Cardiac muscle cell (in vitro differentiated cells and primary cell): ENCODE data around the gene GAL3ST2. TPM values are rescaled to one million over a fixed set of nuclear protein-coding genes. Genes with fewer than 3 reads are reported as not detected.

Experiments
- DNase-seq, 2 donors: peaks; one replicate each; pipeline versions ENCODE4 v3.0.0 to v3.0.0-alpha.2; 2010 to 2017; ENCODE audit warnings: low read depth in 1 of 2, low spot score in 1 of 2
- H3K27ac ChIP-seq: fragments of 200-600 bp; sonication (generic); 2 replicates; pipeline ENCODE4 v1.5.1; 2016
- H3K27me3 ChIP-seq: fragments of 200-600 bp; sonication (generic); 2 replicates; pipeline ENCODE4 v1.6.0; 2016; ENCODE audit warnings: control low read depth
- H3K36me3 ChIP-seq: fragments of 200-600 bp; sonication (generic); 2 replicates; pipeline ENCODE4 v1.5.1; 2016; ENCODE audit warnings: control low read depth
- H3K4me1 ChIP-seq: fragments of 200-600 bp; sonication (generic); 2 replicates; pipeline ENCODE4 v1.8.1; 2017; ENCODE audit warnings: low read depth, mild to moderate bottlenecking, mixed run types
- H3K4me3 ChIP-seq: fragments of 200-600 bp; sonication (generic); 2 replicates; pipeline ENCODE4 v1.5.1; 2016; ENCODE audit warnings: mild to moderate bottlenecking
- H3K9me3 ChIP-seq: fragments of 200-600 bp; sonication (generic); 2 replicates; pipeline ENCODE4 v1.5.1; 2017; ENCODE audit warnings: low read depth, mild to moderate bottlenecking, control low read depth
- polyA plus RNA-seq: library from polyadenylated mRNA; unstranded; fragments of >200 nt; fragmentation: Nextera tagmentation; extraction: Ambion mirVana; gene quantifications from 2 replicates; pipeline ENCODE4 v1.2.1, GENCODE V29; 2016
- total RNA-seq: library from RNA; depleted of rRNA; stranded (reverse); fragments of >200 nt; gene quantifications from 2 replicates; pipeline ENCODE4 v1.2.3, GENCODE V29; 2016
- TF ChIP-seq, protein P1 (sequence below): IDR thresholded peaks from 2 replicates; pipeline ENCODE4 v1.5.1; 2012; ENCODE audit warnings: low read depth, mild to moderate bottlenecking, low read length

Gene GAL3ST2
- total and polyA plus RNA-seq, 2 experiments from 2014 or later = 1.2 TPM; not detected in 1

DNA sequence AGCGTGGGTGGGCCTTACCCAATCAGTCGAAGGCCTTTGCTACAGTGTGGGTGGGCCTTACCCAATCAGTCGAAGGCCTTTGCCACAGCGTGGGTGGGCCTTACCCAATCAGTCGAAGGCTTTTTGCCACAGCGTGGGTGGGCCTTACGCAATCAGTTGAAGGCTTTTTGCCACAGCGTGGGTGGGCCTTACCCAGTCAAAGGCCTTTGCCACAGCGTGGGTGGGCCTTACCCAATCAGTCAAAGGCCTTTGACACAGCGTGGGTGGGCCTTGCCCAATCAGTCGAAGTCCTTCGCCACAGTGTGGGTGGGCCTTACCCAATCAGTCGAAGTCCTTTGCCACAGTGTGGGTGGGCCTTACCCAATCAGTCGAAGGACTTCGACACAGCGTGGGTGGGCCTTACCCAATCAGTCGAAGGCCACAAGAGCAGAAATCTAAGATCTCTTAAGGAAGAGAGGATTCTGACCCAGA lies 16.3 kb upstream of the GAL3ST2 start:
- no peak for DNase-seq
- Histone ChIP-seq H3K4me1 (peaks cover 19% of the 10 kb centered on the region), H3K27me3 (no peaks in the 10 kb centered on the region), H3K27ac (no peak overlapping the region), H3K36me3 (no peaks in the 10 kb centered on the region), H3K9me3 (no peaks in the 10 kb centered on the region), H3K4me3 (no peak overlapping the region)
- TF ChIP-seq, protein P1, sequence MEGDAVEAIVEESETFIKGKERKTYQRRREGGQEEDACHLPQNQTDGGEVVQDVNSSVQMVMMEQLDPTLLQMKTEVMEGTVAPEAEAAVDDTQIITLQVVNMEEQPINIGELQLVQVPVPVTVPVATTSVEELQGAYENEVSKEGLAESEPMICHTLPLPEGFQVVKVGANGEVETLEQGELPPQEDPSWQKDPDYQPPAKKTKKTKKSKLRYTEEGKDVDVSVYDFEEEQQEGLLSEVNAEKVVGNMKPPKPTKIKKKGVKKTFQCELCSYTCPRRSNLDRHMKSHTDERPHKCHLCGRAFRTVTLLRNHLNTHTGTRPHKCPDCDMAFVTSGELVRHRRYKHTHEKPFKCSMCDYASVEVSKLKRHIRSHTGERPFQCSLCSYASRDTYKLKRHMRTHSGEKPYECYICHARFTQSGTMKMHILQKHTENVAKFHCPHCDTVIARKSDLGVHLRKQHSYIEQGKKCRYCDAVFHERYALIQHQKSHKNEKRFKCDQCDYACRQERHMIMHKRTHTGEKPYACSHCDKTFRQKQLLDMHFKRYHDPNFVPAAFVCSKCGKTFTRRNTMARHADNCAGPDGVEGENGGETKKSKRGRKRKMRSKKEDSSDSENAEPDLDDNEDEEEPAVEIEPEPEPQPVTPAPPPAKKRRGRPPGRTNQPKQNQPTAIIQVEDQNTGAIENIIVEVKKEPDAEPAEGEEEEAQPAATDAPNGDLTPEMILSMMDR = no peak

DNA sequence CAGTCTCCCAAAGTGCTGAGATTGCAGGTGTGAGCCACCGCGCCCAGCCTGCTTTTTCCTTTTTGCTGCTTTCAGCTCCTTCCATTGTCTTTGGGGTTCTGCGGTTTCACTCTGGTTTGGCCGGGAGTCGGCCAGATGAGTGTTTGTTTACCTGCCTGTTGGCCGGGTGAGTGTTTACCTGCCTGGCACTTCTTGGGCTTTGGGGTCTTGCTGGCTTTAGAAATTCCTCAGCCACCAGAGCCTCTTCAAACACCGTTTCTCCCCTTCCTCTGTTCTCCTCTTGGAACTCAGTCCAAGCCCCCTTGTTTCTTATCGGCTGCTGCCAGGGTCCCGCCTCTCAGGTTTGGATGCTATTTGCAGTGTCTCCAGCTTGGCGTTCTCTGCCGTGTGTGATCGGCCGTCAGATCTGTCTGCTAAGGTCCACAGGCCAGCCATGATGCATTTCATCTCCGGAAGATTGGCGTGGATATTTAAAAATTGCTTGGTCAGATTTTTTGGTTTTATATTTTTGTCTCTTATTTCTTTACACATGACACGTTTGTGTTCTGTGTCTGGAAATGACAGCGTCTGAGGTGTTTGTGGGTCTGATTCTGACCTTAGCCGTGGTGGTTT lies 14.2 kb upstream of the GAL3ST2 start:
- Histone ChIP-seq H3K4me1 (peaks cover 19% of the 10 kb centered on the region), H3K27ac (no peak overlapping the region), H3K27me3 (no peaks in the 10 kb centered on the region), H3K4me3 (no peak overlapping the region), H3K36me3 (no peaks in the 10 kb centered on the region), H3K9me3 (no peaks in the 10 kb centered on the region)
- TF ChIP-seq, protein P1 = no peak
- no peak for DNase-seq

DNA sequence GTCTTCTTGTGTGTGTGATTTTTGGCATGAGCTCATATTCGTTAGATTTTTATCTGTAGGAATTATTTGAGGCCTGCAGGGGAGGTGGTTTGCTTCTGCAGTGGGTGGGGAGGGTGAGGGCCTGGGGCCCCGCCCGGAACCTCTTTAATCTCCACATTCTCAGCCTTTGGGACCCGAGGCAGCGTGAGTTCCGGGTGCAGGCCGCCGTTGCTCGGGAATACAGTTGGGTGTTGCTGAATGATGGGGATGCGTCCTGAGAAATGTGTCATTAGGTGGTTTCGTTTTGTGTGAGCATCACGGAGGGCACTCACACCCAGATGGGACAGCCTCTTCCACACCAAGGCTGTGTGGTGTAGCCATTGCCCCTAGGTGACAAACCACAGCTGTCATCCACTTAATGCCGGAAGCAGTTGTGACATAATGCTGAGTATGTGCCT lies 13.7 kb upstream of the GAL3ST2 start:
- Histone ChIP-seq H3K9me3 (no peaks in the 10 kb centered on the region), H3K27me3 (no peaks in the 10 kb centered on the region), H3K36me3 (no peaks in the 10 kb centered on the region), H3K4me3 (no peak overlapping the region), H3K27ac (no peak overlapping the region), H3K4me1 (peaks cover 19% of the 10 kb centered on the region)
- no peak for DNase-seq
- TF ChIP-seq, protein P1 = no peak

DNA sequence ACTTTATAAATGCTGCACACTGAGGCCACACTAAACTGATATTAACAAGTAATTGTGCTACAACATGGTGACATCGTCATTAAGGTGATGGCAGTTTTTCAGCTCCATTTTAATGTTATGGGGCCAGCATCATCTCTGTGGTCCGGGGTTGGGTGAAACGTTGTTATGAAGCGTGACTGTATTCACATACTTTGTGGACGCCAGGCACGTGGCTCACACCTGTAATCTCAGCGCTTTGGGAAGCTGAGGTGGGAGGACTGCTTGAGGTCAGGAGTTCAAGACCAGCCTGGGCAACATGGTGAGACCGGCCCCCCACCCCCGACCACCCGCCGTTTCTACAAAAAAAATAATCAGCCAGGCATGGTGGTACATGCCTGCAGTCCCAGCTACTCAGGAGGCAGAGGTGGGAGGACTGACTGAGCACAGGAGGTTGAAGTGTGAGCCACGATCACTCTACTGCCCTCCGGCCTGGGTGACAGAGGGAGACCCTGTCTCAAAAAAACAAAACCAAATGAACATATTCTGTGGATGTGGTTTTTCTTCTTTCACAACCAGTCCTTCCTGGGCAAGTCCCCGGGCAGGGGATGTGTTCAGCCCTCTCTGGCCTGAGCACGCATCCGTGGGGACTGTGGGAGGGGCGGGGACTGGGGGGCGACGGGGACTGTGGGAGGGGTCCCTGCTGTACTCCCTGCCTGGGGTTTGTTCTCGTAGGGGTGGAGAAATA lies 12.9 kb upstream of the GAL3ST2 start:
- TF ChIP-seq, protein P1 = no peak
- H3K9me3 ChIP-seq = no peaks in the 10 kb centered on the region
- no peak overlapping the region for H3K4me3 ChIP-seq
- no peak overlapping the region for H3K27ac ChIP-seq
- no peaks in the 10 kb centered on the region for H3K27me3 ChIP-seq
- no peaks in the 10 kb centered on the region for H3K36me3 ChIP-seq
- no peak for DNase-seq
- H3K4me1 ChIP-seq = peaks cover 19% of the 10 kb centered on the region

DNA sequence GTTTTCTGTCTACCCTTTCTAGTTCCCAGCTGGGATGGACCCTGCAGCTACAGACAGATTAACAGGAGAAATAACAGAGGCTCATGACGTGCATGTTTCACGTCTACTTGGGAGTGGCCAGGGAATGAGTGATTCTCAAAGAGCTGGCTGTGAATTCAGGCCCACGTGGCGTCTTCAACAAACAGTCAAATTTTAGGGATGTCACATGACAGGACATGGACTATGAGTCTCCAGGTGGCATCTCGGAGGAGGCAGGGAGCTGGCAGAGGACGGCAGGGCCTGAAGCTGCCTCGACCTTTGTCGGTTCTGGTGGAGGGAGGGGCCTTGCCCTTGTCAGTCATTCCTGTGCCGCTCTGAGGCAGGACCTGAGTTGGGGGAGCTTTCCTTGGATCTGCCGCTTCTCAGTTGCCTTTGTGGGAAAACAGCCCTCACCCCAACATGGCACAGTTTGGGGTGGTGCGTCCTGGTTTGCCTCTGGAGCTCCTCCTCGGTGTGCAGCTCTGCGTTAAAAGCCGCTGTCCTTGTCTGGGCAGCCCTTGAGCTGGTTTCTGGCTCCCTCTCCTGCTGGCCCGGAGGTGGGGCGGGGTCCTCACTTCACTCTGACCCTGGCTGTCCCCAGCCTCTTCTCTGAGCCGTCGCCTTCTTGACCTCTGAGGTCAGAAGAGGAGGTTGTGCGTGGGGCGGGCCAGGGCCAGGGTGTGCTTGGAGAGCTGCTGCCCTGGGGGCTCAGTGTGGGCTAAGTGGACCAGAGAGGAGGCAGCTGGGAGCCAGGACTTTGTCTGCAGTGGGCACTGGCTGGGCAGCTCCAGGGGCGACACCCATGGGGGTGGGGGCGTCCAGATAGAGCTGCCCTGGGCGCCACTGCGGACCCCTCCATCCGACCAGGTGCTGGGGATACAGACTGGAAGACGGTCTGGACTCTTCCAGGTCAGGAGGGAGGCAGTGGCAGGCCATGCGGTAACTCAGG lies 12.1 kb upstream of the GAL3ST2 start:
- Histone ChIP-seq H3K4me1 (peaks cover 11% of the 10 kb centered on the region), H3K36me3 (no peaks in the 10 kb centered on the region), H3K9me3 (no peaks in the 10 kb centered on the region), H3K27me3 (no peaks in the 10 kb centered on the region), H3K4me3 (no peak overlapping the region), H3K27ac (peak overlapping the region; percentile 5)
- TF ChIP-seq, protein P1 = no peak
- DNase-seq = peak; percentile 21 to 23
